ENCODE results near the gene CNOT6L.
"Not testable (repeated sequence)": the region's sequence is repeated elsewhere in the genome, so short reads cannot be mapped to it uniquely, and the experiment has no call there.

The CNOT6L gene

DNA sequence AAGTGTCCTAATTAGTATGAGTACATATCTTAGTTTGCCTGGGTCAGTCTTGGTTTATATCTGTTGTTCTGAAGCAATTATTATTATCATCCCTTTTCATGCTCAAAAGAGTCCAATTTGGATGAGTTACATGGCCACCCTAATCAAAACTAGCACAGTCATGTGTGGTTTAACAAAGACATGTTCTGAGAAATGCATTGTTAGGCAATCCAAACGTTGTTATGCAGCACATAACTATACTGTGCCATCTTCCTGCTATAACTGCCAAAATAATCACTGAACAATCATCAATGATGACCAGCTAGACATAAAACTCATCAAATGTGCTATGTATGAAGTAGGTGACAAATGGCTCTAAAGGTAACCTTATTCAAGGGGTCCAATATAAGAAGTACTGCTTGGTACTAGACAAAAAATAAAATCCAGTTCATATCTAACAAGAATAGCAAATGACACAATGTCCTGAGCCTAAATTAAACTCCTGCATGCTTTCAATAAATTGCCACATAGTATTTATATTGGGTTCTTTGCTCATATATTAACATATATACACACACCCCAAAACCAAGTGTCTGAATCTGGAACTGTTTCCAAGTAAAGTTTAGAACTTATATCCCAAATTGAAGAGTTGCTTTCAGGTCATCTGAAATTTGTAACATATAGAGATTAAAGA, 41.9 kb downstream of the CNOT6L start:
- DNase-seq = no peak

DNA sequence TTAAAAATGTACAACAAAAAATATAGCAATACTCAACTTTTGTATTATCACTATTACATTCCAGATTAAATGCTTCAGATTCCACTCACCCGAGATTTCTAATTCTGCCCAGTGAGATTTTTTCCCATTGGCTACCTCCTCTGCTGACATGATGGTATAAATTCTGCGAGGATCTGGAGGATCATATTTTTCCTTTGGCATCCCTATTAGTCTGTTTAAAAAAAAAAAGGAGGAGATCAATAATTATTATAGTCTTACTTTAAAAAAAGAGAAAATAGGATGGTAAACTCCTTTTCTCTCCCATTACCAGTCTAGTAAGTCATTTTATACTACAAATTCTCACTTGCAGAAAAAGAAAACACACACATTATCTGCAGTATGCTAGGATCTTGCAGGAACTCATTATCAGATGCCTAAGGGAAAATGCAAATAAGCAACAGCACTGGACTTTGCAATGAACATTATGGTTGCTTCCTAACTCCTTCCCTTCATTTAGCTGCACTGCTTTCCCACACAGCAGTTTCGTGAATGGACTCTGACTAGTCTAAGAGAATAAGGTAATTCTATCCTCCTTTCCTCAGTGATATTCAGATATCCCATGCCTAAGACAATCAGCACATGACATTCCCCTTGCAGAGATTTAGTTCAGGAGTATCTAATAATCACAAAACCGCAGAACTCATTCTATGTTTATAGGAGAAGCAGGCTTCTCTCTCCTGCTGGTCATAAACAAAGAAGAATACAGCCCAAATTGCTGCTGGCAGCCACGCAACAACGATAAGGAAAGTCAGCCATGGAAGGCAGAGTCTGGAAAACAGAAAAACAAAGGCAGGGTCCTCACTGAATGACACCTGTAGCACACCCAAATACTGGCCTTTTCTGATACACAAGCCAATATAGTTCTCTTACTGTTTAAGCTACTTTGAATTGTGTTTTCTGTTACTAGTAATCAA, 42.7 kb downstream of the CNOT6L start:
- DNase-seq = no peak

DNA sequence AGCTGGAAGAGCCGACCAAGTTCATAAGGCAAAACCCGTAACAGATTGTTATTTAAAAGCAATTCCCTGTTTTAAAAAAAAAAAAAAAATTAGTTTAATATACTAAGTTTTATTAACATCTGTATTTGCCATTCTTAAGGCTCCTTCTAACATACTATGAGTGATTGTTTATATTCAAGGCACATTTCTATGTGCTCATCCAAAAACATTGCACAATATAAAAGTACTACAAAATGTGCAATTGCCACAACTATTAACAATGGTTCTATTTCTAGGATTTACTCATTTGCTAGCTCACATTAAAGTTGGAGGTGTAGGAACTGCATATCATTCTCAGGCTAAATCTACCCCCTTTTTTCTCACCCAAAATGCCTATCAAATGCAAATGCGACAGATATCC, 46.1 kb downstream of the CNOT6L start:
- no peak for DNase-seq

- no peak for DNase-seq
Observed at GRCh38 chr4:77771566-77771965, 47.6 kb downstream of the CNOT6L start.

- no peak for DNase-seq
Observed at GRCh38 chr4:77765720-77766119, 53.4 kb downstream of the CNOT6L start.

DNA sequence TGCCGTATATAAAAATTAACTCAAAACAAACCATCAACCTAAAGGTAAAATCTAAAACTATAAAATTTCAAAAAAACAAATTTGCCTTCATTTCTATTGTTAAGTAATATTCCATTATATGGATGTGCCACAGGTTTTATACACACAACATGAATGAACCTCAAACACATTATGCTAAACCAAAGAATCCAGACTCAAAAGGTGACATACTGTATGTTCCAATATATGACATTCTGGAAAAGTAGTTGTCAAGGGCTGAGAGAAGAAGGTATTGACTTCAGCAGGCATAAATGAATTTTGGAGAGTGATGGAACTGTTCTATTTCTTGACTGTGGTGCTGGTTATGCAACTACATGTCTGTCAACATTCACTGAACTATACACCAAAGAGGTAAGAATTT, 56.6 kb downstream of the CNOT6L start:
- no peak for DNase-seq

GRCh38 chr4:77761595-77761994, 57.6 kb downstream of the CNOT6L start:
- no peak for DNase-seq

DNA sequence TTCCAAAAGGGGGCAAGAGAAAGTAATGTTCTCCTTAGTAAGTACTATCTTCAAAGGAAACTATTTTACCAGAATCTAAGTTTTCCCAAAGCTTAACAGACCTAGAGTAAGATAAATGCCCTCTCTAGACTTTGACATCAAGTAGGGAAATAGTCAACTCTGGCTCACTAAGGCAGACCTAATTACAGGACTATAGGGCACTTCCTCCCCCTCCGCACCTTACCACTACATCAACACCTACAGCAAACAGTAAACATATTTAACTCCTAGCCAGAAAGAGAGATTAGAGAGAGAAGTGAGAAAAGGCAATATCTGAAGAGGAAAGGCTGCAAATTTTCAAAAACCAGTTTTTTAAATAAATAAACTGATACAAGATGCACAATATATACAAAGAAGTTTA, 60.4 kb downstream of the CNOT6L start:
- DNase-seq = no peak

DNA sequence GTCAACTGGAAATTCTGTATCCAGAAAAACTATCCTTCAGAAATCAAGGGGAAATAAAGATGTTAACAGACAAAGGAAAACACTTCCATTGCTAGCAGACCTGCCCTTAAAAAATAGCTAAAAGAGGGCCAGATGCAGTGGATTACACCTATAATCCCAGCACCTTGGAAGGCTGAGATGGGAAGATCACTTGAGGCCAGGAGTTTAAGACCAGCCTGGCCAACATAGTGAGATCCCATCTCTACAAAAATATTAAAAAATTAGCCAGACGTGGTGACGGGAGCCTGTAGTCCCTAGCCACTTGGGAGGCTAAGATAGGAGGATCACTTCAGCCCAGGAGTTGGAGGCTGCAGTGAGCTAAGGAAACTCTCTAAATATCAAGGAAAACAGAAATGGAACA, 67.4 kb downstream of the CNOT6L start:
- DNase-seq = no peak

- no peak for DNase-seq
Observed at GRCh38 chr4:77745792-77746191, 73.4 kb downstream of the CNOT6L start.

- DNase-seq = no peak
Observed at GRCh38 chr4:77742054-77742453, 77.1 kb downstream of the CNOT6L start.

GRCh38 chr4:77740480-77740879, 78.7 kb downstream of the CNOT6L start:
- DNase-seq = no peak

GRCh38 chr4:77734928-77735327, 84.2 kb downstream of the CNOT6L start:
- no peak for DNase-seq

- DNase-seq = no peak
Observed at GRCh38 chr4:77731656-77732055, 87.5 kb downstream of the CNOT6L start.

GRCh38 chr4:77728420-77728819, 90.7 kb downstream of the CNOT6L start:
- DNase-seq = no peak

- DNase-seq = no peak
Observed at GRCh38 chr4:77721073-77721472, 98.1 kb downstream of the CNOT6L start.

DNA sequence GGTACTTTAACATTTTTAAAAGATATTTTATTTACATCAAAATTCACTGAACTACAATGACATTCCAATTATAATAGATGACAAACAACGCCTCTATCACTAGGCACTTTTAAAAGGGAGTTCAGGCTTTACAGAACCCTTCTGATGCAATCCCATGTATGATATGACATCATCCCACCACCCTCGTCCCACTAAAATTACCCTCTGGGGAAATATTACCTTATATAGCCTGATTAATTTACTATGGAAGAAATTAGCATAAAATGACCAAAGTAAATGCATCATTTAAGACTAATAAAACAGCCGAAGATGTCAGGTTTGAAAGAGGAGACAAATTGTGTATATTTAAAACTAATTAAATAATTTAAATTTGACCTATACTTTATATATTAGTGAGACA, 100.7 kb downstream of the CNOT6L start:
- not testable (repeated sequence) for DNase-seq

DNA sequence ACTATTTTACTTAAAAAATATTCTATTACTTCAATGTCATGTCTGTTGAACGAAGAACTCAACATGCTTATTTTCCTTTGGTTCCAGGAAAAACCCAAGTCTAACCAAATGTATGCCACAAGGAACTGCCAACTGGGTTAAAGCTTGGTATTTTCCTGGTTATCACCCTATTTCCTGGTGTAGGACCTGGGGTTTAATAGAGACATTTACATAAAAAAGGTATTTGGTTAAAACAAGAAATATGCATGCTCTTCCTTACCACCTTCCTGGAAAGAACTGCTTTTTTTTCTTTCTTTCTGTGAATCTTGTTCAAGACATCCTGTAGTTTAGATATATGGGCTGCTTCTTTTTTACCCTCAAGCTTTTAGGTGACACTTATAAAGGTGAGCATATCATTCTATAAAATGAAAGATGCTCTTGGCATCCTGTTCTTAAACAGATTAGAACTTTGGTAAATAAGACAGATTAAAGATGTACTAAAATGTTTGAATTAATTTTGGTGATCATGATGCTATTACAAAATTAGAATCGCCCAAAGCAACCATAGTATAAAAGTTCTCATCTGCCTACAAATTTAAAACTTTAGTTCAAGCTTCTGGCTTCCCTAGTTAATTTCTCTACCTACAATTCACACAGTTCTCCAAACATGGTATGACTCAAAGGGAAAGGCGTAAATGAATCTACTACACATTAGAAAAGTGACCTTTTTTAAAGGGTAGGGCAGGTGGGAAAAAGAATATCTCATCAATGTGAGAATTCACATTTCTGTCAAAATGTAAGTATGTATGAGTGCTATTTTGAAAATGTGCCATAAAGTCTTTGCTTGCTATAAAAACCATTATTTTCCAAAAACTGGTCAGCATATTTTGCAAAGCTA, 103.5 kb downstream of the CNOT6L start:
- DNase-seq = no peak

DNA sequence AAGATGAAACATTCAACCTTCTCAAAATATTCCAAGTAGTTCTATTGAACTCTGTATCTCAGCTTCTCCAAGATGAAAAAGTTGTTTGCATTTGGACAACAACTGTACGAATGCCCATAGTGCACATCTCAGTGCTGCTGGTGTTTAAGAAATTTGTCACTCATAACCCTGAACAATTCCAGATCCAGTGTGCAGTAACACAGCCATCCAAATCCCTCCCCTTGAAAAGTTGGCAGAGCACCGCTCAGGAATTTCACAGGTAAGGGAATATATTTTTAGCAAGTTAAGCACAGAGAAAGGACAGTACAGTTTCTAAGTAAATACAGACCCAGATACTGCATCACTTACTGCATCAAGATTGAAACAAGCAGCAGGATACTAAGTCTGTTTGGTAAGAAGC, 104.7 kb downstream of the CNOT6L start:
- DNase-seq = no peak

DNA sequence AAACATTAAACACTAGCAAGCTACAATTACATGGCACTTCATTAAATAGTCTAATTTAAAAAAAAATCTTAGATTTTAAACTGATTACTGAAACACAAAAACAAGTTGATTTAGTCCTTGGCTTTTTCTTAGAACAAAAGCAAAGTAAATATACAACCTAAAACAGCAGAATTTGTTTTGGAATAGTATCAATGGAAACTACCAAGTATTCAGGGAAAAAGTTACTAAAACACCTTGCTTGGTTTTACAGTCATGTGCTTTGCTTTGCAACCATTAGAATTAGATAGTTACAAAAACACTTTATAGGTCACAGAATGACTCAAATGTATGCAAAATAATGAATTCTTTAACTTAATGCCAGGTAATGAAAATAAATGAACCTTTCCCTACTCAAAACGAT, 105.3 kb downstream of the CNOT6L start:
- DNase-seq = no peak

- DNase-seq = no peak
Observed at GRCh38 chr4:77712675-77713074, 106.5 kb downstream of the CNOT6L start.

- no peak for DNase-seq
Observed at GRCh38 chr4:77711469-77711868, 107.7 kb downstream of the CNOT6L start.

DNA sequence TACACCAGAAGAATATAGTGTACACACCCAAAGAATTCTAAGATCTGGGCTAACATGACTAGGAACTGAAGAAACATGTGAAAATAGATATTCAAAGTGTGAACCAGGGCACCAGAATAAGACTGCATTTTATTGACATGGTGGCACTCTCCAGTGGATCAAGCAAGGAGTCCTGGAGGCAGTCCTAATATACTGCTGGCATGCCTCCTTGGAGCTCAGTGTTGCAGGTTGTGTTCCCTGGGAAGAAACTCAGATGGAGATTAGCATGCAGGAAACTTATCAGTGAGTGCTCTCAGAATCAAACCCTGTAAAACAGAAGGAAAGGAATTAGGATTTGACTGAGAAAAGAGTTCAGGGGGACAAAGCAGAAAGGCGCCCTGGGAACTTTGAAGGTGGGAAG, 108.5 kb downstream of the CNOT6L start:
- no peak for DNase-seq

All from NCI-H2171 (cell line).